Tibial artery (tissue), 4 donors: Measurements from ENCODE around the gene ODC1.

Experiments
- DNase-seq, 2 donors: peaks; one replicate each; pipeline ENCODE4 v3.0.0-alpha.2; 2019
- H3K27ac ChIP-seq, 2 donors: fragments of 200-600 bp; sonication (generic) in 1 of 2; 1 replicate in 1 of 2; 2 replicates in 1 of 2; pipeline ENCODE4 v1.5.1; 2018 to 2019; ENCODE audit warnings: mild to moderate bottlenecking in 1 of 2
- H3K27me3 ChIP-seq, 2 donors: fragments of 200-600 bp; sonication (generic) in 1 of 2; one replicate each; pipeline versions ENCODE4 v1.5.1 to v1.6.0; 2016 to 2019
- H3K36me3 ChIP-seq, 3 donors: fragments of 200-600 bp; sonication (generic) in 2 of 3; one replicate each; pipeline ENCODE4 v1.5.1; 2016 to 2019; ENCODE audit warnings: mild to moderate bottlenecking in 2 of 3
- H3K4me1 ChIP-seq, 4 donors: fragments of 200-600 bp; sonication (generic) in 2 of 4; 1 replicate in 3 of 4; 2 replicates in 1 of 4; pipeline ENCODE4 v1.5.1; 2016 to 2019
- H3K4me3 ChIP-seq, 2 donors: fragments of 200-600 bp; sonication (generic) in 1 of 2; 1 replicate in 1 of 2; 2 replicates in 1 of 2; pipeline ENCODE4 v1.5.1; 2018 to 2019; ENCODE audit warnings: mild to moderate bottlenecking in 2 of 2
- H3K9me3 ChIP-seq, 3 donors: fragments of 200-600 bp; sonication (generic) in 1 of 3; one replicate each; pipeline ENCODE4 v1.5.1; 2016 to 2019
- CTCF ChIP-seq, 2 experiments: fragments of 200-600 bp in 1 of 2; fragments of 450-650 bp in 1 of 2; IDR thresholded peaks; one replicate each; pipeline ENCODE4 v1.5.1; 2017 to 2019; ENCODE audit warnings: antibody characterized with exemption in 2 of 2, mild to moderate bottlenecking in 1 of 2, moderate library complexity in 1 of 2
- intact Hi-C: fragments of 100-400 bp; cut with DNase I; formaldehyde crosslinking; loops from one replicate; pipeline ENCODE4 v1.15.0; 2023; ENCODE audit warnings: low total_unique reads

Gene ODC1

GRCh38 chr2:10434886-10435819 is 13.0 kb downstream of the ODC1 start:
- Histone ChIP-seq H3K36me3 (peaks cover 5 to 10% (median 8%) of the 10 kb centered on the region in 3 donors), H3K4me1 (peaks cover 0 to 20% (median 10%) of the 10 kb centered on the region in 4 donors), H3K27ac (no peak overlapping the region), H3K27me3 (no peaks in the 10 kb centered on the region), H3K4me3 (no peak overlapping the region), H3K9me3 (no peaks in the 10 kb centered on the region)
- TF ChIP-seq CTCF (IDR thresholded peaks at IDR 0.05): peak; percentile 98
- intact Hi-C loops: loop anchor here (2.0 to 10.0 kb wide), 3 partner anchors 310 to 630 kb away; no protein-coding TSS in a partner anchor
- peak in 1 of 2 donors; percentile 49 for DNase-seq

GRCh38 chr2:10433947-10434885 is 13.9 kb downstream of the ODC1 start:
- H3K36me3 ChIP-seq: peaks cover 0 to under 1% (median 0%) of the 10 kb centered on the region in 3 donors
- no peak overlapping the region for H3K4me3 ChIP-seq
- intact Hi-C loops: loop anchor here (2.0 to 10.0 kb wide), 3 partner anchors 309 to 629 kb away; no protein-coding TSS in a partner anchor
- no peaks in the 10 kb centered on the region for H3K27me3 ChIP-seq
- DNase-seq: no peak
- H3K9me3 ChIP-seq: no peaks in the 10 kb centered on the region
- H3K4me1 ChIP-seq: peaks cover 0 to 16% (median 8%) of the 10 kb centered on the region in 4 donors
- no peak overlapping the region for H3K27ac ChIP-seq
- TF ChIP-seq CTCF (IDR thresholded peaks at IDR 0.05): no peak

GRCh38 chr2:10433264-10433946 is 14.7 kb downstream of the ODC1 start:
- Histone ChIP-seq H3K4me1 (peaks cover 0 to 15% (median 8%) of the 10 kb centered on the region in 4 donors), H3K36me3 (no peaks in the 10 kb centered on the region), H3K27me3 (no peaks in the 10 kb centered on the region), H3K27ac (no peak overlapping the region), H3K9me3 (no peaks in the 10 kb centered on the region), H3K4me3 (no peak overlapping the region)
- TF ChIP-seq CTCF (IDR thresholded peaks at IDR 0.05): no peak
- intact Hi-C loops: loop anchor here (10.0 kb wide), 1 partner anchor 629 kb away; no protein-coding TSS in a partner anchor
- no peak for DNase-seq

- Histone ChIP-seq H3K27me3 (no peaks in the 10 kb centered on the region), H3K9me3 (no peaks in the 10 kb centered on the region), H3K4me3 (peak overlapping the region in 1 of 2 donors; percentile 40), H3K4me1 (peaks cover 0 to 15% (median 8%) of the 10 kb centered on the region in 4 donors), H3K27ac (no peak overlapping the region), H3K36me3 (peaks cover 0 to 5% (median 0%) of the 10 kb centered on the region in 3 donors)
- no peak for DNase-seq
- TF ChIP-seq CTCF (IDR thresholded peaks at IDR 0.05): no peak
- intact Hi-C loops: loop anchor here (10.0 kb wide), 1 partner anchor 628 kb away; no protein-coding TSS in a partner anchor
Measured at GRCh38 chr2:10432311-10433181, 15.6 kb downstream of the ODC1 start.
